B cell (primary cell): Measurements from ENCODE around the gene MPC2.

ENCODE experiments used
- CTCF ChIP-seq: fragments of 200-600 bp; IDR thresholded peaks from one replicate; pipeline ENCODE4 v1.8.0; 2022; ENCODE audit warnings: antibody characterized with exemption, mild to moderate bottlenecking
- EZH2 ChIP-seq: IDR thresholded peaks from 2 replicates; pipeline ENCODE4 v1.6.1; 2012; ENCODE audit warnings: borderline replicate concordance, low read depth, mild to moderate bottlenecking, moderate library complexity, low read length; ENCODE audit not compliant: insufficient read depth, poor library complexity, severe bottlenecking

GRCh38 chr1:167910530-167910929, 26.3 kb downstream of the MPC2 start:
- TF ChIP-seq CTCF: no peak
- TF ChIP-seq EZH2: no peak
